HCT116 (cell line): ENCODE results near the gene RILPL2. TPM values are rescaled to one million over a fixed set of nuclear protein-coding genes. Genes with fewer than 3 reads are reported as not detected.

Experiments
- ATAC-seq: fragments of 200-7000 bp; cut with Tn5 transposase; 2 replicates; pipeline ENCODE4 v1.9.1; 2020; ENCODE audit warnings: mild to moderate bottlenecking, moderate library complexity
- BruUV-seq: library from RNA; stranded (reverse); fragments of 400-500 nt; replicated peaks from 2 replicates; lab custom pipeline; 2021; lab: Mats Ljungman, UMichigan
- CTCF ChIA-PET: fragments of 300-600 bp; sonication (Branson Sonifier 250); formaldehyde crosslinking; loops from one replicate; lab custom pipeline; 2021; ENCODE audit warnings: antibody characterized with exemption; lab: Charles Lee
- POLR2A ChIA-PET: fragments of 300-600, 350-600 bp; sonication (Branson Sonifier 250); formaldehyde crosslinking; loops from one replicate; lab custom pipeline; 2021; ENCODE audit warnings: antibody characterized with exemption; lab: Charles Lee
- RAD21 ChIA-PET, 2 experiments: fragments of 300-600 bp; sonication (Branson Sonifier 250); formaldehyde crosslinking; loops; one replicate each; lab custom pipeline; 2023; ENCODE audit warnings: low total read pairs in 2 of 2; ENCODE audit not compliant: uncharacterized antibody in 2 of 2, unreplicated experiment in 2 of 2, low non-redundant PET in 1 of 2; lab: Charles Lee
- DNase-seq: peaks from one replicate; pipeline ENCODE4 v3.0.0-alpha.2; 2010; ENCODE audit warnings: low read depth, low spot score
- H2AFZ ChIP-seq: fragments of 200-600 bp; shearing (Covaris generic), sonication (generic); 2 replicates; pipeline ENCODE4 v1.6.1; 2017; ENCODE audit warnings: low read depth, mixed run types, mixed read lengths, antibody characterized with exemption, low read length; ENCODE audit not compliant: poor library complexity, severe bottlenecking
- H3K27ac ChIP-seq: 2 replicates; pipeline ENCODE4 v1.5.1; 2012; ENCODE audit warnings: low read depth, low read length
- H3K27me3 ChIP-seq: fragments of 200-600 bp; sonication (generic); 2 replicates; pipeline ENCODE4 v1.6.1; 2016; ENCODE audit warnings: mixed run types, low read length, mixed read lengths; ENCODE audit not compliant: insufficient read depth
- H3K36me3 ChIP-seq, 2 experiments: fragments of 200-500 bp in 1 of 2; fragments of 200-600 bp in 1 of 2; sonication (Bioruptor generic) in 1 of 2; sonication (generic) in 1 of 2; 2 replicates each; pipeline versions ENCODE4 v1.5.1 to v1.6.1; 2014 to 2016; ENCODE audit warnings: low read length in 2 of 2, inconsistent platforms in 1 of 2, mixed read lengths in 1 of 2, mixed run types in 1 of 2; ENCODE audit not compliant: insufficient read depth in 2 of 2, control insufficient read depth in 1 of 2
- H3K4me1 ChIP-seq, 2 experiments: fragments of 200-600 bp in 1 of 2; sonication (generic) in 1 of 2; 2 replicates each; pipeline versions ENCODE4 v1.5.1 to v1.6.1; 2012 to 2017; ENCODE audit warnings: low read length in 2 of 2, inconsistent platforms in 1 of 2, mild to moderate bottlenecking in 1 of 2, mixed read lengths in 1 of 2, mixed run types in 1 of 2, moderate library complexity in 1 of 2; ENCODE audit not compliant: insufficient read depth in 2 of 2, control insufficient read depth in 1 of 2
- H3K4me2 ChIP-seq: fragments of 200-600 bp; sonication (generic); 2 replicates; pipeline ENCODE4 v1.6.1; 2017; ENCODE audit warnings: mixed run types, low read length, mixed read lengths
- H3K4me3 ChIP-seq, 2 experiments: fragments of 200-600 bp in 1 of 2; sonication (generic) in 1 of 2; replicated peaks in 1 of 2; 2 replicates each; pipeline ENCODE4 v1.5.1; 2011 to 2016; ENCODE audit warnings: low read length in 2 of 2, control low read depth in 1 of 2, low read depth in 1 of 2, mild to moderate bottlenecking in 1 of 2, mixed read lengths in 1 of 2, mixed run types in 1 of 2
- H3K79me2 ChIP-seq: fragments of 200-600 bp; sonication (generic); 2 replicates; pipeline ENCODE4 v1.6.1; 2017; ENCODE audit warnings: mild to moderate bottlenecking, mixed run types, low read length, moderate library complexity, mixed read lengths; ENCODE audit not compliant: insufficient read depth
- H3K9ac ChIP-seq: fragments of 200-600 bp; sonication (generic); 2 replicates; pipeline ENCODE4 v1.6.1; 2016; ENCODE audit warnings: low read length, mixed read lengths
- H3K9me2 ChIP-seq: fragments of 200-600 bp; sonication (generic), shearing (Covaris generic); 2 replicates; pipeline ENCODE4 v1.6.1; 2017; ENCODE audit warnings: mixed run types, mild to moderate bottlenecking, moderate library complexity; ENCODE audit not compliant: insufficient read depth
- H3K9me3 ChIP-seq, 2 experiments: fragments of 200-500 bp in 1 of 2; fragments of 200-600 bp in 1 of 2; sonication (Bioruptor generic) in 1 of 2; sonication (generic) in 1 of 2; 2 replicates each; pipeline ENCODE4 v1.6.1; 2014 to 2017; ENCODE audit warnings: low read length in 2 of 2, mixed read lengths in 2 of 2, inconsistent platforms in 1 of 2, low read depth in 1 of 2, mild to moderate bottlenecking in 1 of 2, mixed run types in 1 of 2, moderate library complexity in 1 of 2; ENCODE audit not compliant: control insufficient read depth in 1 of 2, insufficient read depth in 1 of 2
- H4K20me1 ChIP-seq: fragments of 200-600 bp; sonication (generic), shearing (Covaris generic); 2 replicates; pipeline ENCODE4 v1.6.1; 2017; ENCODE audit warnings: mixed run types, mild to moderate bottlenecking, moderate library complexity; ENCODE audit not compliant: insufficient read depth
- ATF3 ChIP-seq: IDR thresholded peaks from 2 replicates; pipeline ENCODE4 v1.6.1; 2012
- CTCF ChIP-seq, 3 experiments: fragments of 200-600 bp in 1 of 3; sonication (generic) in 1 of 3; IDR thresholded peaks in 2 of 3; conservative IDR thresholded peaks in 1 of 3; 2 replicates each; pipeline ENCODE4 v1.5.1; 2012 to 2017; ENCODE audit warnings: low read depth in 2 of 3, low read length in 2 of 3, antibody characterized with exemption in 1 of 3, borderline replicate concordance in 1 of 3, control low read depth in 1 of 3, mild to moderate bottlenecking in 1 of 3, mixed read lengths in 1 of 3, mixed run types in 1 of 3, moderate library complexity in 1 of 3; ENCODE audit not compliant: insufficient read depth in 1 of 3
- EZH2phosphoT487 ChIP-seq: fragments of 200-600 bp; IDR thresholded peaks from 2 replicates; pipeline ENCODE4 v1.6.1; 2018; ENCODE audit warnings: antibody characterized with exemption, borderline replicate concordance
- POLR2A ChIP-seq: IDR thresholded peaks from 2 replicates; pipeline ENCODE4 v1.7.0; 2011; ENCODE audit warnings: borderline replicate concordance; ENCODE audit not compliant: insufficient read depth, insufficient read length; ENCODE audit errors: extremely low read depth
- RAD21 ChIP-seq: IDR thresholded peaks from 2 replicates; pipeline ENCODE4 v1.6.1; 2012; ENCODE audit warnings: low read depth, mild to moderate bottlenecking
- TCF7L2 ChIP-seq: IDR thresholded peaks from 2 replicates; pipeline ENCODE4 v1.7.0; 2011; ENCODE audit warnings: borderline replicate concordance, inconsistent platforms; ENCODE audit not compliant: insufficient read depth, insufficient read length; ENCODE audit errors: extremely low read depth
- intact Hi-C: fragments of 100-400 bp; cut with micrococcal nuclease; formaldehyde crosslinking; loops from 2 replicates; pipeline ENCODE4 v1.10.0; 2022
- total RNA-seq: library from RNA; stranded (reverse); gene quantifications from one replicate; pipeline ENCODE4 v1.2.1, GENCODE V29; 2021; ENCODE audit not compliant: unreplicated experiment

RILPL2 gene
- total RNA-seq, 1 experiment from 2014 or later, result 2.3 TPM

- POLR2A ChIA-PET, result no interaction called here
- BruUV-seq, result no TSS peak
Measured at GRCh38 chr12:123485756-123486155, 49.3 kb upstream of the RILPL2 start.

More at GRCh38 chr12:123485756-123486155, 49.3 kb upstream of the RILPL2 start:
- Histone ChIP-seq H3K27ac (no peak overlapping the region), H3K9me3 (no peaks in the 10 kb centered on the region), H3K36me3 (no peaks in the 10 kb centered on the region), H3K79me2 (no peaks in the 10 kb centered on the region), H3K4me3 (no peak overlapping the region), H3K4me2 (no peak overlapping the region), H2AFZ (no peak overlapping the region), H4K20me1 (no peaks in the 10 kb centered on the region), H3K9ac (no peak overlapping the region), H3K9me2 (no peaks in the 10 kb centered on the region), H3K4me1 (no peaks in the 10 kb centered on the region), H3K27me3 (no peaks in the 10 kb centered on the region)
- DNase-seq (no peak), ATAC-seq (no peak)
- ChIA-PET RAD21 (no interaction called here), CTCF (no interaction called here)
- intact Hi-C loops, result no loop called here
- TF ChIP-seq ATF3 (no peak), EZH2phosphoT487 (no peak), POLR2A (no peak), TCF7L2 (no peak), CTCF (IDR thresholded peaks at IDR 0.05 in 2 of 3, conservative IDR thresholded peaks at IDR 0.05 in 1 of 3; ENCODE audit: borderline replicate concordance in 1 of 3, insufficient read depth in 1 of 3, low read depth in 2 of 3, low read length in 2 of 3) (no peak), RAD21 (no peak)
